ENCODE measurements around the gene CLEC3B. TPM values are rescaled to one million over a fixed set of nuclear protein-coding genes. Genes with fewer than 3 reads are reported as not detected.
"Not testable (repeated sequence)": the region's sequence is repeated elsewhere in the genome, so short reads cannot be mapped to it uniquely, and the experiment has no call there.

Gene CLEC3B, protein sequence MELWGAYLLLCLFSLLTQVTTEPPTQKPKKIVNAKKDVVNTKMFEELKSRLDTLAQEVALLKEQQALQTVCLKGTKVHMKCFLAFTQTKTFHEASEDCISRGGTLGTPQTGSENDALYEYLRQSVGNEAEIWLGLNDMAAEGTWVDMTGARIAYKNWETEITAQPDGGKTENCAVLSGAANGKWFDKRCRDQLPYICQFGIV
- 3.1 TPM for total RNA-seq

GRCh38 chr3:45026038-45026437, at the start of gene CLEC3B:
Gene CLEC3B, plus strand, starts transcription at chr3:45026303. Its CDS starts 60 bp downstream, at chr3:45026363.
- peak; percentile 20 for ATAC-seq

DNA sequence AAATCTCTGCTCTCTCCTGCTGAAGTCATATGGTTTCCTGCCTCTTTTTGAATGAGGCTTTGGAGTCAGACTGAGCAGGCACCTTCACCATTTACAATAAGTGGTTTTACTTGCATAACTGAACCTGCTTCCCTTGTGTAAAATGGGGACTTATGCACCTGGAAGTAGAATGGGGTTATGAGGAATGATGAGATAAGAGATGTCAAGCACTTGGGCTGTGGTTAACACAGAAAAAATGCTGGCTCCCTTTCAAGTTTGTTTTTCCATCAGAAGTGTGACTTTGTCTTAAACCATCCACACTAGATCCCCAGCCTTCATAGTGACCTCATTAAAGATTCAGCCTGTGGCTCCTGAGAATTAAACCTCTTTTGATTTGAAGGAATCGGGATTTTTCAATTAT, 44.9 kb upstream of the CLEC3B start:
- ATAC-seq, result no peak

DNA sequence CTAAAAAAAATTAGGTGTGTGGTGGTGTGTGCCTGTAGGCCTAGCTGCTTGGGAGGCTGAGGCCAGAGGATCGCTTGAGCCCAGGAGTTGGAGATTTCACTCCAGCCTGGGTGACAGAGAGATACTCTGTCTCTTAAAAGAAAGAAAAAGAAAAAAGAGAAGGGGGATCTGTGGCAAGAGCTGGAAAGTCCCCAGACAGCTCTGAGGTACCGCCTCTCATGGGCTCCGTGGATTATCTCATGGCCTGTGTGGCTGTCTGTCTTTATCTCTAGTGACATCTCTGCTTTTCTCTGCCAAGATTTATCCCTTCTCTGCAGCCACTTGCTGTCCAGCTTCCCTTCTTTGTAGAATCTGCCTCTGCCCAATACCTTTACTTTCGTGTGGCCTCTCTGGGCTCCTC, 44.4 kb upstream of the CLEC3B start:
- no peak for ATAC-seq

- ATAC-seq, result no peak
These were observed 43.3 kb upstream of the CLEC3B start for GRCh38 chr3:44982817-44983216.

GRCh38 chr3:44983484-44983941, 42.6 kb upstream of the CLEC3B start:
- ATAC-seq, result peak; percentile 85

- ATAC-seq, result no peak
These were observed 41.8 kb upstream of the CLEC3B start for GRCh38 chr3:44984335-44984734.

DNA sequence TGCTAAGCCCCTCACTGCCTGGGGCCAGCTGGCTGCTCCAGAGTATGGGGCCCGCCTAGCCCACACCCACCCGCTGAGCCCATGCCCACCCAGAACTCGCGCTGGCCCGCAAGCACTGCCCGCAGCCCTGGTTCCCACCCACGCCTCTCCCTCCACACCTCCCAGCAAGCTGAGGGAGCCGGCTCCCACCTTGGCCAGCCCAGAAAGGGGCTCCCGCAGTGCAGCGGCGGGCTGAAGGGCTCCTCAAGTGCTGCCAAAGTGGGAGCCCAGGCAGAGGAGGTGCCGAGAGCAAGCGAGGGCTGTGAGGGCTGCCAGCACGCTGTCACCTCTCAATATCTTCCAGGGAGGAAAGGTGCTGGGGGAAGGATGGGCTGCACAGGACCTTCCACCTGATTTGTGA, 39.8 kb upstream of the CLEC3B start:
- ATAC-seq, result not testable (repeated sequence)

DNA sequence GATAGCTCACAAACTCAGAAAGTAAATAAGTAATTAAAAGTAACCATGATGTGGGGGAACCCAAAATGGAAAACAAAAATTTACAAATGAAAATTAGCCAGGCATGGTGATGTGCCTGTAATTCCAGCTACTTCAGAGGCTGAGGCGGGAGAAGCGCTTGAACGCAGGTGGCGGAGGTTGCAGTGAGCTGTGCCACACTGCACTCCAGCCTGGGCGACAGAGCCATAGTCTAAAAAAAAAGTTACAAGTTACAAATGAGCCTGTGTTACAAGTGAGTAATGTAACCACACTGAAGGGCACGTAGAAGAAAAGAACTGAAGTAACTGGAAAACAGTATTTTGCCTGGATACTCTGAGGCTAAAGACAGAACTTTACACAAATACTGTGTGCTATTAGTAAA, 38.8 kb upstream of the CLEC3B start:
- no peak for ATAC-seq

DNA sequence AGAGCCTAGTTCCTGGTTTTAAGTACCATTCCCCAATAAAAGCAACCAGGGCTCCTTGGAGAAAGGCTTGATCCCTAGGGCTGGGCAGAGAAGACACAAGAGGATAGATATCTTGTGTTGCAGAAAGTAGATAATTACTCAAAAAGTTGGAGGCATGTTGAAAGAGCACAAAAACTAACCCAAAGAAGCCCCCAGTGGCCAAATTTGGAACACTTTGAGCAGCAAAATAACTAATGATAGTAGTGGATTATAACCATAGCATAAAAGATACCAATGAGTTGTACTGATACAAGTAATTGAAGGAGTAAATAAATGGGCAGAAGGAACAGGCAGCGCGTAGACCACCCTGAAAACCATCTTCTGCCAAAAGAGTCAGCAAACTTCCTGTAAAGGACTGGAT, 38.0 kb upstream of the CLEC3B start:
- ATAC-seq, result no peak

DNA sequence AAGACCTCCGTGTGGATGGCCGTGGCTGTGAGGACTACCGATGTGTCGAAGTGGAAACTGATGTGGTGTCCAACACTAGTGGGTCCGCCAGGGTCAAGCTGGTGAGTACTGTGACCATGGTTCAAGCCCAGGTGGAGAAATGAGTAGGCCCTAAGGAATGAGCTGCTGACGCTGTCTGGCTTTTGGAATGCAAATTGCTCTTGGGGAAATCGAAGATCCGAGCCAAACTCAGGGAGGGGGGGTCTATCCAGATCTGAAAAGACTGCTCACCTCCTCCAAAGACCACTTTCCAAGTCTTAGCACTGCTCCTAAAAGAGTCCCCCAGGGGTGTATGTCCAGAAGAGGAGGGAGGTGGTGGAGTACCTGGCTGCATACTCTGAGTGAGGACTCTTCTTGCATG, 37.0 kb upstream of the CLEC3B start:
- no peak for ATAC-seq

- no peak for ATAC-seq
These were observed 36.3 kb upstream of the CLEC3B start for GRCh38 chr3:44989636-44990373.

- ATAC-seq, result no peak
These were observed 34.8 kb upstream of the CLEC3B start for GRCh38 chr3:44991326-44991725.

DNA sequence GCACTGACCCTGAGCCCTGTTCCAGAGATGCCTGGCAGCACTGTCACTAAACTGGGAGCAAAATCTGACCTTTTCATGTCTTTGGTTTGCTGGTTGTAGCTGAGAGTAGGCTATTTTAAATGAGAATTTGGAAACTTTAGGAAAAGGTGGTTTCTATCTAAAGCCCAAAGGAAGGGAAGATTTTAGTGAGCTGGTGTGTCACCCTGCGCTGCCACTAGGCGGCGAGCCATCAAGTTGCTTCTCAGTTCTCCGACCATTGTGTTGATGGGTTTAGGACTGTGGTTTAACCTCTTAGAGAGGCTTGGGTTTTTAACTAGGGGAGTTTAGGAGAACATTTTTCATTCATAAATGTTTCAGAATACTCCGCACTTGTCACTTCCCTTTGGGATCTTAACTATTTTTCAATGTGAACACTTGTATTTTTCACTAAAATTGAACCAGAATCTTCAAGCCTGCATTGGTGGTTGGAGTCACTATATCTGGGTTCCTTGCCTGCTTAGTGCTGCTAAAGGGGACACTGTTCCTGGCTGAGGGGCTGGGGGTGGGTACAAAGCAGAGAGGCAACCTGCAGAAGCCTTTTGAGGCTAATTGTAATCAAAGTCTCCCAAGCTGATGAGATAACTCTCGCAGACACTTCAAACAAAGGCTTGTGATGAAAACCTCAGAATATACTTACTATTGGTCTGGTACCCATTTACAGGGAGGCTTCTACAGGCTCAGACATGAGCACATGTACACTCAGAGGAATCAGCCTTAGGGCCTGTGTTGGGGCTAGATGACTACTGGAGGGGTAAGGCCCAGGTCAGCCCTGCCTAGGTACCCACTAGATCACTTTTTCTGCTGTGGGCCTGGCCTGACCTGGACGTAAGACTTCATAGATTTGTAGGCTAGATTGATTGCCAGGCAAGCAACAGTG, 33.3 kb upstream of the CLEC3B start:
- ATAC-seq, result peak; percentile 82

DNA sequence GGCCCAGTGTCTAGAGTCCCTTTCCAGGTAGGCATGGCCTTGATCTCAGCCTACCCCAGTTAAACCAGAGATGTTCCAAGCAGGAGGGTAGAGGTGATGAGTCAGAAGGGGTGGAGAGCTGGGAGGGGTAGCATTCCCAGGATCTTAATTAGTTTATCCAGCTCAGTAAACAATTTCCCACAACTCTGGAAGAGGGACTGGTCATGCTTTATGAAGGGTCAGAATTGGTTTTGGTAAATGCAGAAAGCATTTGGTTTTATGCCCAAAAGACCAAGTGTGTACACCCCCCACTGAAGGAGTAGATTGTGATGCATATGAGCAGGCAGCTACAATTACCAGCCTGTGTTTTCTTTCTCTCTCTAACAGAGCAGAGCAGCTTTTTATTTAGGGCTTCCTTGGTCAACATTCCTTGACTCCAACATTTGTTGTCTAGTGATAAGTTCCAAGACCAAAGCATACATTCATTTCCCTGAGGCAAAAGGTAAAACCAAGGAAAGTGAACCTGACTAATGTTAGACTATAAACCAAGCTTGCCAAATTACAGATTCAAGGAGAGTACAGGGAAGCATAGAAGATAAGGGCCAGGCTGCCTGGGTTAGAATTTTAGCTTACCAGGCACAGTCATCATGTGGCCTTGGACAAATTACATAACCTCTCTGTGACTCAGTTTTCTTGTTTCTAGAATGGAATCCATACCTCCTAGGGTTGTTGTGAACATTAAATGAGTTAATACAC, 32.5 kb upstream of the CLEC3B start:
- peak; percentile 43 for ATAC-seq

DNA sequence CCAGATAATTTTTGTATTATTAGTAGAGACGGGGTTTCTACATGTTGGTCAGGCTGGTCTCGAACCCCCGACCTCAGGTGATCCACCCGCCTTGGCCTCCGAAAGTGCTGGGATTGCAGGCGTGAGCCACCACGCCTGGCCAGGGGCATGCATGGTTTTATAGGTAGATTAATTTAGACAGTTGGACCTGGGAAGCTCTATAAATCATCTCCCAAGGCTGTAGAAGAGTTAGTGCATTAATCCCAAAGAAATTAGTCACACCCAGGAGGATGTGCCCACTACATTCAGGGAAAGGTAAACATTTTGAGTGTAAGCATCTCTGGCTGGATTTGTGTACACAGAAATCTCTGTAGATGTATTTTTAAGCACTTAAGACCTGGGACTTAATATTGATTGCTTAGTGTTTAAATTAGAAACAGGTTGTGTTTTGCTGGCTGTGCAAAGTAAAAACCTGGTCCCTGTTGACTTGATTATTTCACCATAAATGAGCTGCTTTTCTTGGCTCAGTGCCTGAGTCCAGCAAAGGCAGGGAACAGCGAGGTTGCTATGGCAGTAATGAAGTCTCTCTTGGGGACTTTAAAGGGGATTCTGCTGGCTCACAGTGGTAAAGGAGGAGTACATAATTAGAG, 30.8 kb upstream of the CLEC3B start:
- peak; percentile 69 for ATAC-seq

GRCh38 chr3:44996556-44996969, 29.5 kb upstream of the CLEC3B start:
- no peak for ATAC-seq

GRCh38 chr3:44999782-45000181, 26.3 kb upstream of the CLEC3B start:
- ATAC-seq, result no peak

- no peak for ATAC-seq
These were observed 25.3 kb upstream of the CLEC3B start for GRCh38 chr3:45000823-45001222.

DNA sequence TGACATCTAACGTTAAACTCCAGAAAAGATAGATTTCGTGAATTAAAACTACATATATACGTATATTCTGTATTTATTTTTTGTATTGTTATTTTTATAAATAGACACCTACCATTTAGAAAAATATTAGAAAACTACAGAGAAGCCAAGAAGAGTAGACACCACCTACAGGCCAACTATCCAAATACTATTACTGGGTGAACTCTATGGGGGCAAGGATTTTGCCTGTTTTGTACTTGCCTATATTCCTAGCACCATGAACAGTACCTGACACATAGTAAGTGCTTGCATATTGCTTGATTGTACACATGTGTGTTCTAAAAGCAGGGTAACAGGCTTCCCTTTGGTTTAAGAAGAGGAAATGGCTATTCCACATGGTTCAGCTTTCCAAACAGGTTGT, 24.4 kb upstream of the CLEC3B start:
- ATAC-seq, result no peak

DNA sequence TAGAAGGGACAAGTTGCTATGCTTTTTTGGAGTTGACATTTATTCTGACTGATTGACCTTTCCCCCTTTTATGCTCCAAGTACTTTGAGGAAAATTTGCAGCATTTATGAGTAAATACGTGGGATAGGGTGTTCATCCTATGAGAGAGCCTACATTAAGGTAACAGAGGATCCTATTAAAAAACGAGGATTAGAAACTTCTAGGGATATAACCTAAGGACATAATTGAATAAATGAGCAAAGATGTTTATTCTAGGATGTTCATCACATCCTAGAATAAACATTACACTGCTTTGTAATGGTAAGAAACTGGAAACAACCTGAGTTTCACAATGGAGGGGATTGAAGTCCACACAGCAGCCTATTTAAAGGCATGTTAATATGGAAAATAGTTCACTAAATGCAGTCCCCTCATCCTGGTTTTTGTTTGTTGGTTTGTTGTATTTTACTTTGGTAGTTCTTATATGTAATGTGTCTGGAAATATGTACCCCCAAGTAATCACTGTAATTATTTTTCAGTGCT, 23.9 kb upstream of the CLEC3B start:
- ATAC-seq, result no peak

DNA sequence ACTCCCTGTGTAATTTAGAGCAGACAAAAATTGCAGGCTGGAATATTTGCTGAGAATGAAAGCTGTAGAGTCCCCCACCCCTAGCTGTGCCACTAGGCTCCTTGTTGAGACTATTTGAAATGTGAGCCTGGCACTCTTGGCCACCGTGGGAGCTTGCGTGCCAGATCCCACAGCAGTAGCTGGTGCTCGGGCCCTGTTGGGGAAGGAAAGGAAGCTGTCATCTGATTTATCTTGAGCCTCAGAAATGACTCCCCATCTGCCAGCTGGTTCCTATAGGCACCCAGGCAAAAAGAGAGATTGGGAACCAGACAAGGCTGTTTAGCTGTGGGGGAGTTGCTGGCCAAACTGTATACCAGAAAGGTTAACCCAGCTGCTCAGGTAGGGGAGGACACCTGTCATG, 23.4 kb upstream of the CLEC3B start:
- no peak for ATAC-seq

GRCh38 chr3:45003406-45003805, 22.7 kb upstream of the CLEC3B start:
- ATAC-seq, result no peak
